Cardiac fibroblast (primary cell): ENCODE data around the gene EGFLAM.
A peak's percentile ranks its signal among the peaks of the same experiment; 100 is the strongest.

ENCODE experiments used
- DNase-seq, 2 donors: peaks; one replicate each; pipeline versions ENCODE4 v3.0.0 to v3.0.0-alpha.2; 2010; ENCODE audit warnings: low read depth in 2 of 2
- H3K4me3 ChIP-seq, 2 donors: replicated peaks in 1 of 2; 1 replicate in 1 of 2; 2 replicates in 1 of 2; pipeline ENCODE4 v1.5.1; 2011; ENCODE audit warnings: low read depth in 2 of 2, low read length in 2 of 2, mild to moderate bottlenecking in 2 of 2, moderate library complexity in 1 of 2
- CTCF ChIP-seq: IDR thresholded peaks from one replicate; pipeline ENCODE4 v1.5.1; 2011; ENCODE audit warnings: low read depth, mild to moderate bottlenecking, low read length, inconsistent platforms

EGFLAM gene

GRCh38 chr5:38433160-38433861 is 175.0 kb downstream of the EGFLAM start:
- DNase-seq, result peak; percentile 71 to 95
- no peak for TF ChIP-seq CTCF
- H3K4me3 ChIP-seq, result no peak overlapping the region

GRCh38 chr5:38434966-38435705 is 176.8 kb downstream of the EGFLAM start:
- H3K4me3 ChIP-seq, result no peak overlapping the region
- no peak for TF ChIP-seq CTCF
- peak; percentile 41 to 44 for DNase-seq

- no peak for DNase-seq
- no peak overlapping the region for H3K4me3 ChIP-seq
- TF ChIP-seq CTCF, result no peak
These were observed 180.4 kb downstream of the EGFLAM start for GRCh38 chr5:38438757-38439156.

- peak; percentile 95 for DNase-seq
- peak; percentile 94 for TF ChIP-seq CTCF
- no peak overlapping the region for H3K4me3 ChIP-seq
These were observed 183.3 kb downstream of the EGFLAM start for GRCh38 chr5:38441453-38442246.

GRCh38 chr5:38442247-38442573 is 183.9 kb downstream of the EGFLAM start:
- no peak for DNase-seq
- no peak for TF ChIP-seq CTCF
- H3K4me3 ChIP-seq, result no peak overlapping the region

GRCh38 chr5:38443390-38443789 is 185.0 kb downstream of the EGFLAM start:
- TF ChIP-seq CTCF, result no peak
- H3K4me3 ChIP-seq, result no peak overlapping the region
- DNase-seq, result no peak
